ENCODE data around the gene ATXN7L3. TPM values are rescaled to one million over a fixed set of nuclear protein-coding genes. Genes with fewer than 3 reads are reported as not detected.

The ATXN7L3 gene
- total RNA-seq, 4 donors from 2014 or later: 39.3 to 46.0 (median 40.6) TPM

DNA sequence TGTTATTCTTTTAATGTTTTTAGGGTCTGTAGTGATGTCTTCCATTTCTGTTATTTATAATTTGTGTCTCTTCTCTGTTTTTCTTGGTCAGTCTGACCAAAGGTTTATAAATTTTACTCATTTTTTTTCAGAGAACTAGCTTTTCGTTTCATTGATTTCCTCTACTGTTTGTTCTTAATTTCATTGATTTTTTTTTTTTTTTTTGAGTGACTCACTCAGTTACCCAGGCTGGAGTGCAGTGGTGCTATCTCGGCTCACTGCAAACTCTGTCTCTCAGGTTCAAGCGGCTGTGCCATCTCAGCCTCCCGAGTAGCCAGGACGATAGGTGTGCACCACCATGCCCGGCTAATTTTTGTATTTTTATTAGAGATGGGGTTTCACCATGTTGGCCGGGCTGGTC is 32.4 kb upstream of the ATXN7L3 start:
- H3K4me1 ChIP-seq: peaks cover 0 to 4% of the 10 kb centered on the region in 2 donors
- TF ChIP-seq, protein P1, sequence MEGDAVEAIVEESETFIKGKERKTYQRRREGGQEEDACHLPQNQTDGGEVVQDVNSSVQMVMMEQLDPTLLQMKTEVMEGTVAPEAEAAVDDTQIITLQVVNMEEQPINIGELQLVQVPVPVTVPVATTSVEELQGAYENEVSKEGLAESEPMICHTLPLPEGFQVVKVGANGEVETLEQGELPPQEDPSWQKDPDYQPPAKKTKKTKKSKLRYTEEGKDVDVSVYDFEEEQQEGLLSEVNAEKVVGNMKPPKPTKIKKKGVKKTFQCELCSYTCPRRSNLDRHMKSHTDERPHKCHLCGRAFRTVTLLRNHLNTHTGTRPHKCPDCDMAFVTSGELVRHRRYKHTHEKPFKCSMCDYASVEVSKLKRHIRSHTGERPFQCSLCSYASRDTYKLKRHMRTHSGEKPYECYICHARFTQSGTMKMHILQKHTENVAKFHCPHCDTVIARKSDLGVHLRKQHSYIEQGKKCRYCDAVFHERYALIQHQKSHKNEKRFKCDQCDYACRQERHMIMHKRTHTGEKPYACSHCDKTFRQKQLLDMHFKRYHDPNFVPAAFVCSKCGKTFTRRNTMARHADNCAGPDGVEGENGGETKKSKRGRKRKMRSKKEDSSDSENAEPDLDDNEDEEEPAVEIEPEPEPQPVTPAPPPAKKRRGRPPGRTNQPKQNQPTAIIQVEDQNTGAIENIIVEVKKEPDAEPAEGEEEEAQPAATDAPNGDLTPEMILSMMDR (IDR thresholded peaks at IDR 0.05 in 4 of 5, conservative IDR thresholded peaks at IDR 0.05 in 1 of 5): no peak
- TF ChIP-seq POLR2A (IDR thresholded peaks at IDR 0.05): no peak
- in situ Hi-C loops (cut with MboI; ENCODE audit: low sequenced_read_pairs in 4 of 4): loop anchor here in 1 of 4 donors (25.0 kb wide), 1 partner anchor 280 kb away; the partner anchor contains the start of gene GPATCH8
- H3K27ac ChIP-seq: no peak overlapping the region
- no peak for DNase-seq
- no peak for ATAC-seq
- H3K36me3 ChIP-seq: no peaks in the 10 kb centered on the region
- H3K27me3 ChIP-seq: no peaks in the 10 kb centered on the region
- intact Hi-C loops (cut with DNase I; ENCODE audit: low total_unique reads): no loop called here
- no peaks in the 10 kb centered on the region for H3K9me3 ChIP-seq
- H3K4me3 ChIP-seq: no peak overlapping the region

DNA sequence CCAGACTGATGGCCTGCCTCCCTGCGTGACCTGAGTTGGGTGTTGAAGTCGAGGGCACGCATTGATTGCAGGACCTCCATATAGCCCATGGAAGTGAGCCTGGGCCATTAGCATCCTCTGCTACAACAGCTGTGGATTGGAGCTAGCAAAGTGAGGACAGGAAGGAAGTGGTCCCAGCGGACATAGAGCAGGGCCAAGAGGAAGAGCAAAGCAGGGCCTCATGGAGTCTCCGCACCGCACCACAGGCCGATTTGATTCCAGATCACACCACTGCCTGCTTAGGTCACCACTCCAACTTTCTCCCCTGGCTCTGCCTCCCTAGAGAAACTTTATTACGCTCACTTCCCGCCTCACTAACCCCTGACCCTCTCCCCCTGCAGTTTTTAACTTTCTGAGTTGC is 30.5 kb upstream of the ATXN7L3 start:
- DNase-seq (no peak), ATAC-seq (no peak)
- intact Hi-C loops (cut with DNase I; ENCODE audit: low total_unique reads): no loop called here

DNA sequence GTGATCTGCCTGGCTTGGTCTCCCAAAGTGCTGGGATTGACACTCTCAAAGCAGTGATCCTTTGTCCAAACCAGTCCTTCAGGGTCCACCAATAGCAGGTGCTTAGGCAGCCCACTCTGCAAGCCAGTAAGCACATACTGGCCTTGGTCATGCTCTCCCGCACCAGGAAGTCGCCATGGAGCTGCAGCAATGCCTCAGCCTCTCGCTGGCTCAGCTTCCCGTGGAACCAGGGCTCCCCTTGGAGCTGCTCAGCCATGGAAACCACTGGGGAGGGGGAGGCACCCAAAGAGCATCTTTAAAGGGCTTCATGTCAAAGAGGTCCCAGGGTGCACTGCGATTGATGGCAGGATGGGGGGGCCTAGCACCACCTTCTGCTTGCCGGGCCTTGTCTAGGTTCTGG is 29.4 kb upstream of the ATXN7L3 start:
- DNase-seq (no peak), ATAC-seq (no peak)
- Histone ChIP-seq H3K27me3 (no peaks in the 10 kb centered on the region), H3K27ac (no peak overlapping the region), H3K9me3 (no peaks in the 10 kb centered on the region), H3K4me3 (no peak overlapping the region), H3K36me3 (no peaks in the 10 kb centered on the region), H3K4me1 (peaks cover 0 to 2% of the 10 kb centered on the region in 2 donors)
- TF ChIP-seq, protein P1 (IDR thresholded peaks at IDR 0.05 in 4 of 5, conservative IDR thresholded peaks at IDR 0.05 in 1 of 5): no peak
- no peak for TF ChIP-seq POLR2A (IDR thresholded peaks at IDR 0.05)
- in situ Hi-C loops (cut with MboI; ENCODE audit: low sequenced_read_pairs in 4 of 4): loop anchor here in 1 of 4 donors (25.0 kb wide), 1 partner anchor 283 kb away; the partner anchor contains the start of gene GPATCH8
- intact Hi-C loops (cut with DNase I; ENCODE audit: low total_unique reads): no loop called here

More for the DNA sequence above, 30.5 kb upstream of the ATXN7L3 start:
- in situ Hi-C loops (cut with MboI; ENCODE audit: low sequenced_read_pairs in 4 of 4): loop anchor here in 1 of 4 donors (25.0 kb wide), 1 partner anchor 282 kb away; the partner anchor contains the start of gene GPATCH8
- no peaks in the 10 kb centered on the region for H3K9me3 ChIP-seq
- no peak overlapping the region for H3K4me3 ChIP-seq
- H3K27ac ChIP-seq: no peak overlapping the region
- H3K4me1 ChIP-seq: peaks cover 0 to 4% of the 10 kb centered on the region in 2 donors
- TF ChIP-seq, protein P1 (IDR thresholded peaks at IDR 0.05 in 4 of 5, conservative IDR thresholded peaks at IDR 0.05 in 1 of 5): no peak
- TF ChIP-seq POLR2A (IDR thresholded peaks at IDR 0.05): no peak
- no peaks in the 10 kb centered on the region for H3K27me3 ChIP-seq
- no peaks in the 10 kb centered on the region for H3K36me3 ChIP-seq

DNA sequence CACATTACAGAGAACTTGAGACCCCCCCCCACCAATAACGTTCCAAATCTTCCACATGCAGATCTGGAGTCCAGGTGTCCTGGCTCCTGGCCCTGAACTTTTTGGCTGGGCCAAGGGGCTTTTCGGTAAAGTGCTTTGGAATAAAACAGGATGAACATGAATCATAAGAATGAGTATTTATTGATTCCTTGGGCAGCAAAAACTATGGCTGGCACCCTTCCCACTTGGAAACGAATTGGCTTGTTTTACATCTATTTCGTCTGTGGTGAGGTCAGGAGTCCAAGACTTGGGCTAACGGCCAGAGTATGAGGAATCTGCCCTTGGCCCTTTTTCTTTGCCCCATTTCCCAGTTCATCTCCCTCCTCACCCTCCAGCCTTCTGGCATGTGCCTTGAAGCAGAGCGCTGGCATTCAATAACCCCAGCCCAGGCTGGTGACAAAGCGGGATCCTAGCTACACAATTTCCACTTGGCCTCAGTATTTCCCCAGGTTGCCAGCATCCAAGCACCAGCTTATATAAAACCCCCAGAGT is 23.9 kb upstream of the ATXN7L3 start:
- intact Hi-C loops (cut with DNase I; ENCODE audit: low total_unique reads): loop anchor here (5.0 kb wide), 1 partner anchor 279 kb away; the partner anchor contains the start of gene GPATCH8
- ATAC-seq (no peak), DNase-seq (no peak)
- TF ChIP-seq POLR2A (IDR thresholded peaks at IDR 0.05): no peak
- TF ChIP-seq, protein P1 (IDR thresholded peaks at IDR 0.05 in 4 of 5, conservative IDR thresholded peaks at IDR 0.05 in 1 of 5): no peak
- Histone ChIP-seq H3K27me3 (no peaks in the 10 kb centered on the region), H3K36me3 (no peaks in the 10 kb centered on the region), H3K4me3 (no peak overlapping the region), H3K9me3 (no peaks in the 10 kb centered on the region), H3K4me1 (peaks cover 16 to 20% of the 10 kb centered on the region in 2 donors), H3K27ac (peak overlapping the region; percentile 95 to 100 (median 98))
- in situ Hi-C loops (cut with MboI; ENCODE audit: low sequenced_read_pairs in 4 of 4): loop anchor here in 3 of 4 donors (5.0 to 25.0 kb wide), 2 partner anchors 99 to 289 kb away; partner anchors contain the start of genes GPATCH8 (in 3 of the 3) and SLC25A39 (in 1 of the 3)
